ENCODE data around the gene TNFRSF12A.

TNFRSF12A gene

DNA sequence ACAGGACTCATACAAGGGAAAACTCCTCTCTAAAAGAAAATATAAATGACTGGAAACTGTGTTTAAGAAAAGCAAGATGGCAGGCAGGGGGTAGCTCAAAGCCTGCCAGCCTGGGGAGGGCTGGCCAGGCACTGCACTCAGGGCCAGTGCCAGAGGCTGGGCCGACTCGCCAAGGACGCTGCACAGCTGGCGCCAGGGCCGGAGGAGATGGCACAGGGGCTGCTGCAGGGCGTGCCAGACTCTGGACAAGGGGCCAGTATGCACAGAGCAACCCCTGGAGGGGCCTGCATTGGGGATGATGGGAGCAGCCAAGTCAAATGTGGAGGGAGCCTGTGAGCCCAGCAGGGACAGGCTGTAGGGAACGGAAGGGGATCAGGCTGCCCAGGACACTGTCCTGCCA lies 44.0 kb upstream of the TNFRSF12A start:
- Histone ChIP-seq H3K27ac (ENCODE audit: poor library complexity, severe bottlenecking) (no peak overlapping the region), H3K36me3 (ENCODE audit: low read depth) (peaks cover 68% of the 10 kb centered on the region), H3K4me1 (ENCODE audit: insufficient read depth, poor library complexity, severe bottlenecking) (peaks cover 5% of the 10 kb centered on the region)

GRCh38 chr16:2976673-2977072 lies 43.5 kb upstream of the TNFRSF12A start:
- no peak overlapping the region for H3K27ac ChIP-seq (ENCODE audit: poor library complexity, severe bottlenecking)
- peaks cover 63% of the 10 kb centered on the region for H3K36me3 ChIP-seq (ENCODE audit: low read depth)
- DNase-seq (ENCODE audit: low spot score) = no peak
- TF ChIP-seq, protein P1, sequence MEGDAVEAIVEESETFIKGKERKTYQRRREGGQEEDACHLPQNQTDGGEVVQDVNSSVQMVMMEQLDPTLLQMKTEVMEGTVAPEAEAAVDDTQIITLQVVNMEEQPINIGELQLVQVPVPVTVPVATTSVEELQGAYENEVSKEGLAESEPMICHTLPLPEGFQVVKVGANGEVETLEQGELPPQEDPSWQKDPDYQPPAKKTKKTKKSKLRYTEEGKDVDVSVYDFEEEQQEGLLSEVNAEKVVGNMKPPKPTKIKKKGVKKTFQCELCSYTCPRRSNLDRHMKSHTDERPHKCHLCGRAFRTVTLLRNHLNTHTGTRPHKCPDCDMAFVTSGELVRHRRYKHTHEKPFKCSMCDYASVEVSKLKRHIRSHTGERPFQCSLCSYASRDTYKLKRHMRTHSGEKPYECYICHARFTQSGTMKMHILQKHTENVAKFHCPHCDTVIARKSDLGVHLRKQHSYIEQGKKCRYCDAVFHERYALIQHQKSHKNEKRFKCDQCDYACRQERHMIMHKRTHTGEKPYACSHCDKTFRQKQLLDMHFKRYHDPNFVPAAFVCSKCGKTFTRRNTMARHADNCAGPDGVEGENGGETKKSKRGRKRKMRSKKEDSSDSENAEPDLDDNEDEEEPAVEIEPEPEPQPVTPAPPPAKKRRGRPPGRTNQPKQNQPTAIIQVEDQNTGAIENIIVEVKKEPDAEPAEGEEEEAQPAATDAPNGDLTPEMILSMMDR (IDR thresholded peaks at IDR 0.05; ENCODE audit: poor library complexity, severe bottlenecking) = no peak
- ATAC-seq (ENCODE audit: low read depth) = no peak
- no peaks in the 10 kb centered on the region for H3K27me3 ChIP-seq (ENCODE audit: insufficient read depth, poor library complexity, severe bottlenecking)
- no peaks in the 10 kb centered on the region for H3K9me3 ChIP-seq (ENCODE audit: severe bottlenecking)
- H3K4me3 ChIP-seq (ENCODE audit: severe bottlenecking) = no peak overlapping the region
- H3K4me1 ChIP-seq (ENCODE audit: insufficient read depth, poor library complexity, severe bottlenecking) = peaks cover 5% of the 10 kb centered on the region

More for the DNA sequence above, 44.0 kb upstream of the TNFRSF12A start:
- DNase-seq (ENCODE audit: low spot score) (no peak), ATAC-seq (ENCODE audit: low read depth) (no peak)
- TF ChIP-seq, protein P1 (IDR thresholded peaks at IDR 0.05; ENCODE audit: poor library complexity, severe bottlenecking) = no peak
- Histone ChIP-seq H3K4me3 (ENCODE audit: severe bottlenecking) (no peak overlapping the region), H3K9me3 (ENCODE audit: severe bottlenecking) (no peaks in the 10 kb centered on the region), H3K27me3 (ENCODE audit: insufficient read depth, poor library complexity, severe bottlenecking) (no peaks in the 10 kb centered on the region)

- H3K4me3 ChIP-seq (ENCODE audit: severe bottlenecking) = no peak overlapping the region
- H3K36me3 ChIP-seq (ENCODE audit: low read depth) = peaks cover 58% of the 10 kb centered on the region
- TF ChIP-seq, protein P1 (IDR thresholded peaks at IDR 0.05; ENCODE audit: poor library complexity, severe bottlenecking) = no peak
- DNase-seq (ENCODE audit: low spot score) (no peak), ATAC-seq (ENCODE audit: low read depth) (no peak)
- H3K4me1 ChIP-seq (ENCODE audit: insufficient read depth, poor library complexity, severe bottlenecking) = peaks cover 5% of the 10 kb centered on the region
- H3K27me3 ChIP-seq (ENCODE audit: insufficient read depth, poor library complexity, severe bottlenecking) = no peaks in the 10 kb centered on the region
- H3K27ac ChIP-seq (ENCODE audit: poor library complexity, severe bottlenecking) = peak overlapping the region; percentile 71
- no peaks in the 10 kb centered on the region for H3K9me3 ChIP-seq (ENCODE audit: severe bottlenecking)
These were observed 42.7 kb upstream of the TNFRSF12A start for GRCh38 chr16:2977440-2977839.

DNA sequence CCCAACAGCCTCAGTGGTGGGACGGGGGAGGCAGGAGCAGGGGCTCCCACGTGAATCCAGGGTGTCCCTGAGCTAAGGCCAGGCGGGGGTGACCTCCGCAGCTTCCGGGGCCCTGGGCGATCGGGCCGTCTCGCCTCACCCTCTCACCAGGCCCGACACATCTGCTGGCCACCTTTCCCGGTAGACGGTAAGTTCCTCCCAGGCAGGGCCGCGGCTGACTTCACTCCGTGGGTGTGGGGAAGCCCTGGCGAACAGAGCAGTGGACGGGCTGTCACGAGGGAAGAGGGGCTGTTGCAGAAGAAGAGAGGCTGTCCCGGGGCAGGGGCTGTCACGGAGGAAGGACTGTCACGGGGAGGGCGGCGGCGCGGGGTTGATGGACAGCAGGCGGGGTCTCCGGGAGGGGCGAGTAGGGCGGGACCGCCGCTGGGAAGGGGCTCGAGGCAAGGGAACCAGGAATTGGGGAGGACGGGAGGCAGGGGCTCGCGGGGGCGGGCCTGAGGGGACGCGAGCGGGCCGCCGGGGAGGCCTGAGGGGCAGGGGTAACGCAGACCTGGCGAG lies 40.4 kb upstream of the TNFRSF12A start:
- peak overlapping the region; percentile 71 for H3K27ac ChIP-seq (ENCODE audit: poor library complexity, severe bottlenecking)
- no peaks in the 10 kb centered on the region for H3K27me3 ChIP-seq (ENCODE audit: insufficient read depth, poor library complexity, severe bottlenecking)
- DNase-seq (ENCODE audit: low spot score) (no peak), ATAC-seq (ENCODE audit: low read depth) (peak; percentile 12)
- TF ChIP-seq, protein P1 (IDR thresholded peaks at IDR 0.05; ENCODE audit: poor library complexity, severe bottlenecking) = no peak
- H3K9me3 ChIP-seq (ENCODE audit: severe bottlenecking) = no peaks in the 10 kb centered on the region
- peak overlapping the region; percentile 74 for H3K4me3 ChIP-seq (ENCODE audit: severe bottlenecking)
- H3K36me3 ChIP-seq (ENCODE audit: low read depth) = peaks cover 41% of the 10 kb centered on the region
- peaks cover 11% of the 10 kb centered on the region for H3K4me1 ChIP-seq (ENCODE audit: insufficient read depth, poor library complexity, severe bottlenecking)

All from RWPE2 (cell line).